Stimulated activated CD8-positive, alpha-beta memory T cell treated with anti-CD3 and anti-CD28 coated beads, Interleukin-15, amount 100 ng/mL, for 24 hours (primary cell): ENCODE results near the gene HES5.
"Not testable (repeated sequence)": the region's sequence is repeated elsewhere in the genome, so short reads cannot be mapped to it uniquely, and the experiment has no call there.

Experiments
- DNase-seq: peaks from one replicate; pipeline ENCODE4 v3.0.0-alpha.2; 2020; ENCODE audit warnings: low read depth

The HES5 gene

GRCh38 chr1:2560299-2561073 is 30.4 kb upstream of the HES5 start:
- DNase-seq: no peak

GRCh38 chr1:2559509-2560298 is 29.6 kb upstream of the HES5 start:
- no peak for DNase-seq

DNA sequence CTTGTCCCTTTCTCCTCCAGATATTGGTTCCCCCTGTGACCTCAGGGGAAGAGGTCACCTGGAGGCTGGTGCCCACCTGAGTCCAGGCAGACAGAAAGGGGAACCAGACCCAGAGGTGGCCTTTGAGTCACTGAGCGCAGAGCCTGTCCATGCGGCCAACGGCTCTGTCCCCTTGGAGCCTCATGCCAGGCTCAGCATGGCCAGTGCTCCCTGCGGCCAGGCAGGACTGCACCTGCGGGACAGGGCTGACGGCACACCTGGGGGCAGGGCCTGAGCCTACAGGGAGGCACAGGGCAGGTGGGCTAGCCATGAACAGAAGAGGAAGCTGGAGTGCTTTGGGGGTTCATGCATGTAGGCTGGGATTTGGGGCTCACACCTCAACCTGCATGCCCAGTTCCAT is 28.8 kb upstream of the HES5 start:
- no peak for DNase-seq

GRCh38 chr1:2558420-2558819 is 28.4 kb upstream of the HES5 start:
- DNase-seq: no peak

GRCh38 chr1:2557482-2558400 is 27.7 kb upstream of the HES5 start:
- no peak for DNase-seq

DNA sequence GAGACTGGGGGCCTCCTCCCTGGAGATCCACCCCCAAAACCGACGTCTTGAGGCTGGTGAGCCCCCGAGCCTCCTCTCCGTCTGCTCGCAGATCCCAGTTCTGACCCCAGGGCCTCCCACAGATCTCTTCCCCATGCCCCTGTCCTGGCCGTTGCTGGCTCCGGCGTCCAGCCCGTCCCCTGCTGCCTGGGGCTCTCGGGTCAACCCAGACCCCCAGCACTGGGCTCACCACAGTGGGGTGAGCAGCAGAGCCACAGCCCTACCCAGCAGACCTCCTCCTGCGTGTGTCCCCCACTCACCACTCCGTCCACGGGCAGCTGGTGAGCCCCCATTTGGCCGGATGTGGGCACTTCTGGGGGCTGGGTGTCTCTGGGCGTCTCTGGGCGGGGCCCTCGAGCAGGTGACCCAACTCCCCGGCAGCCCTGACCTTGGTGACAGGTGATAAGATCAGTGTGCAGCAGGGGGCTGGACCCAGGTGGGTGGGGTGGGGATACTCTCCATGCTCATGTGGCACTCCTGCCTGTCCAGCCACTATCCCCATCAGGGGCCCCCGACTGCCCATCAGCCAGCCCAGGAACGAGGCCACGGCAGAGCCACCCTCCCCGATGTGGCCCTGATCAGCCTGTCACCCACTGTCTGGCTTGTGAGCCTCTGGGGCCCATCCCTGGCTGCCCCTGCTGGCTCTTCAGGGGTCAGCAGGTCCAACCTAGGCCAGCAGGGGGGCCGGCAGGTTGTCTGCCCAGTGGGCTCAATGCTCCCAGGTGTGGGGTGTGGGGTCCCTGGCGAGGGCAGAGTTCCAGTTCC is 26.8 kb upstream of the HES5 start:
- DNase-seq: no peak

DNA sequence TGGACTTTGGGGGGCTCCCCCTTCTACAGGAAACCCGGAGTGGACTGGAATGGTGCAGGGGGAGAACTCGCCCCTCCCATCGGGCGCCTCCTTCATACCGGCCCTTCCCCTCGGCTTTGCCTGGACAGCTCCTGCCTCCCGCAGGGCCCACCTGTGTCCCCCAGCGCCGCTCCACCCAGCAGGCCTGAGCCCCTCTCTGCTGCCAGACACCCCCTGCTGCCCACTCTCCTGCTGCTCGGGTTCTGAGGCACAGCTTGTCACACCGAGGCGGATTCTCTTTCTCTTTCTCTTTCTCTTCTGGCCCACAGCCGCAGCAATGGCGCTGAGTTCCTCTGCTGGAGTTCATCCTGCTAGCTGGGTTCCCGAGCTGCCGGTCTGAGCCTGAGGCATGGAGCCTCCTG is 26.2 kb upstream of the HES5 start, which contains the start of gene TNFRSF14:
Gene TNFRSF14, plus strand, starts transcription at position 95 of the 401 bp plus-strand sequence. Its CDS starts 294 bp downstream, at position 389.
- no peak for DNase-seq

DNA sequence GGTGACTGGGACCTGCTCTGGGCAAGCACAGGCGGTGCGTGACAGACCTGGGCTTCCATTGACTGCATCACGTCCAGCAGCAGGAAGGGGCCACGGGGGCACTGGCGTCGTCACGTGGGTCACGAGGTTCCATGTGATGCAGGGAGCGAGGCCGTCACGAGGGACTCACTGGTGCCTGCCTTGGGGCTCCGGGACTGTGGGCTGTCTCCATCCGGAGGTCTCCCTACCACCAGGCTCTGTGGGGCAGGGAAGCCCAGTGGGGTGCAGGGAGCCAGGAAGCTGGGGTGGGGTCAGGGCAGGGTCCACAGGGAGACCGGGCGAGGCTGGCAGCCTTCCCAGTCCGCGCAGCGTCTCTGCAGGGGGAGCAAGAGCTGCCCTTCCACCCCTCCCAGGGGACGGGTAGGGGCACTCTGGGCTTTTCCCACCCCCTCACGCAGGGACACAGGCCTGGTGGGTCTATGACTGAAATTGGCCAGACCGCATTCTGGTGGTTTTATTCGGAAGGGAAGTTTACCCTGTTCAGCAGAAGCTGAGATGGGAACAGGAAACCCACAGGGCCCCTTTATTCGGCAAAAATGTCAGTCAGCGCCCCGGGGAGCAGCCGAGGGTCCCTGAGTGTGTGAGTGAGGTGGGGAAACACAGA is 25.7 kb upstream of the HES5 start:
- DNase-seq: peak; percentile 55

DNA sequence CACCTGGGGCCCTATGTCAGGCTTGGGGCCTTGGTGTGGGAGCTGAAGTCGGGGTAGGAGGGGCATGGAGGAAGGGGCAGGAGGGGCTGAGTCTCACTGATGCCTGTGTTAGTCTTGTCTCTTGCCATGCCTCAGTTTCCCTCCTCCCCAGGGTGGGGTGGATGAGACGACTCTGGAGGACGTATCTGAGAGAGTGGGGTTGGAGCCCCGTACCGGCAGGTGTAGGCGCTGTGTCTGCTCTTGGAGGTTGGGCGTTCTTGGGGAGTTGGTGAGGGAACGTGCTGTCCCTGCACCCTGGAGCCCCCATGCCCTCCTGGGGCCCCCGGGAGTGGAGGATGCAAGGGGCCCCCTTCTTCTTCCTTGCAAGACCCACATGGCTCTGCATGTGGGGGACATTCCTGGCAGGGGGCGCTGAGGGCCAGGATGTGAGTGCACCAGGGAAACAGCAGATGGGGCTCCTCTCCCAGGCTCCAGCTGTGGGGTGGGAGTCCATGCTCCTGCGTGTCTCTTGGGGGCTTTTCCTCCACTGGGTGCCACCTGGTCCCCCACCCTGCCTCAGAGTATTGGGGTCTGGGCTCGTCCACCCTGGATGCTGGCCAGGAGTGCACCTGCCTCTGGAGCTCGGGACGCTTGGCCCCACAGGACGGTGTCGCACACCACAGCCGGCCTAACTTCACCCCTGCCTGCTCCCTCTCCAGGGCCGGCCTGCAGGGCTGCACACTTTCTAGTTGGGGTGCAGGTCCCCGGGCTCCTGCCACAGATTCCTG is 24.7 kb upstream of the HES5 start:
- DNase-seq: no peak

- no peak for DNase-seq
Observed at GRCh38 chr1:2553871-2554620, 24.0 kb upstream of the HES5 start.

- DNase-seq: not testable (repeated sequence)
Observed at GRCh38 chr1:2553076-2553475, 23.0 kb upstream of the HES5 start.

DNA sequence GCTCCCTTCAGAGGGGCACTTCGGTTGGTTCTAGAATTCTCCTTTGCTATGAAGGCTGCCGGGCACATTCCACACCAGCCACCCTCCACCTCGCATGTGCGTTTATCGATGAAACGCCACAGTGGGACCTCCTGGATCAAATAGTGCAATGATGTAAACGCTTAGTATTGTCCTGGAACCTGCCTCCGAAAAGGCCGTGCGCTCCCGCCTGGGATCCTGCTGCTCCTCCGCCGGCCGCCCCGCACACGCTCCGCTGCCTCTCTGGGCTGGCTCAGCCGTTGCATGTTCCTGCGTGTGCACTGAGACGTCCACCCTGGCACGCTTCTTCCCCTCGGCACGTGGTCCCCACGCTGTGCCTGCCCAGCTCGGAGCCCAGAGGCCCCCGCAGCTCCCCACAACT is 22.1 kb upstream of the HES5 start:
- DNase-seq: no peak

- DNase-seq: not testable (repeated sequence)
Observed at GRCh38 chr1:2551544-2551943, 21.5 kb upstream of the HES5 start.

DNA sequence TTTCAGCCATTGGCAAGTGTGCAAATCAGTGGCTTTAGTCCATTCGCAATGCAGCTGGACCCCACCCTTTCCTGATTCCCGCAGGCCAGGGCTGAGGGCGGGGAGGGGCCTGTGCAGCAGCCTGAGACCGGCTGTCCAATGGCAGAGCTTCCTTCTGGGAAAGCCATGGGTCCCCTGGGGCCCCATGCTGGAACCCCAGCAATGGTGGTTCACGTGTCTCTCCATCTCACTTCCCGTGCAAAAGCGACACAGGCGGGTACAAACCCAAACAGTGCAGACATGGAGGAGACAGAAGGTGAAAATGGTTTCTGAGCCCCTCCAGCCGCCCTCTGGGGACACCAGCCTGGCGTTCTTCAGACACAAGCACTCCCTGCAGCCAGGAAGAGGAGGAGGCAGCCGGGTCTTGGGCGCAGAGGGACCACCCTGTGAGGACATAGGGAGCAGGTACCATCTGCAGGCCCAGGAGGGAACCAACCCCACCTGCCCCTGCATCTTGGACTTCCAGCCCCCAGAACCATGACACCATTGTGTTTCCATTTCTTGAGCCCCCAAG is 20.3 kb upstream of the HES5 start:
- not testable (repeated sequence) for DNase-seq

- DNase-seq: not testable (repeated sequence)
Observed at GRCh38 chr1:2549367-2550029, 19.4 kb upstream of the HES5 start.

DNA sequence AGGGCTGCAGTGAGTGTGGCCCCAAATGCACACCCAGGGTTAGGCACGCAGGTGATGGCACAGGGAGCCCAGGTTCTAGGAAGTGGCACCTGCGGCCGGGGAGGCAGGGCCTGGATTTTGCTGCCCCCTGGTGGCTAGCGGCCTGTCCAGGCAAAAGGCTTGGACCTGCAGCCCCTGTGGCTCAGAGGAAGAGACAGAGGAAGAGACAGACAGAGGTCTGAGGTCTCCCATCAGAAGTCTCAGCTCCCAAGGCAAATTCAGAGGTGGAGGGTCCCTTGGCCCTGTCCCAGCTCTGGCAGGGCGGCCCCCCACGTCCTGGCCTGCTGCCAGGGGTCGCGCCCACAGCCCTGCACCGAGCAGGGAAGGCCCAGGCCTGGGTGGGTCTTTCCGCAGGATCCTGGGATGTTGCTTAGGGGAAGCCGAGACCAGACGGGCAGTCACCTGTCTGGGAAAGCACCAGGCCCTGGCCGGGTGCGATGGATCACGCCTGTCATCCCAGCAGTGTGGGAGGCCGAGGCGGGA is 18.1 kb upstream of the HES5 start:
- DNase-seq: no peak

DNA sequence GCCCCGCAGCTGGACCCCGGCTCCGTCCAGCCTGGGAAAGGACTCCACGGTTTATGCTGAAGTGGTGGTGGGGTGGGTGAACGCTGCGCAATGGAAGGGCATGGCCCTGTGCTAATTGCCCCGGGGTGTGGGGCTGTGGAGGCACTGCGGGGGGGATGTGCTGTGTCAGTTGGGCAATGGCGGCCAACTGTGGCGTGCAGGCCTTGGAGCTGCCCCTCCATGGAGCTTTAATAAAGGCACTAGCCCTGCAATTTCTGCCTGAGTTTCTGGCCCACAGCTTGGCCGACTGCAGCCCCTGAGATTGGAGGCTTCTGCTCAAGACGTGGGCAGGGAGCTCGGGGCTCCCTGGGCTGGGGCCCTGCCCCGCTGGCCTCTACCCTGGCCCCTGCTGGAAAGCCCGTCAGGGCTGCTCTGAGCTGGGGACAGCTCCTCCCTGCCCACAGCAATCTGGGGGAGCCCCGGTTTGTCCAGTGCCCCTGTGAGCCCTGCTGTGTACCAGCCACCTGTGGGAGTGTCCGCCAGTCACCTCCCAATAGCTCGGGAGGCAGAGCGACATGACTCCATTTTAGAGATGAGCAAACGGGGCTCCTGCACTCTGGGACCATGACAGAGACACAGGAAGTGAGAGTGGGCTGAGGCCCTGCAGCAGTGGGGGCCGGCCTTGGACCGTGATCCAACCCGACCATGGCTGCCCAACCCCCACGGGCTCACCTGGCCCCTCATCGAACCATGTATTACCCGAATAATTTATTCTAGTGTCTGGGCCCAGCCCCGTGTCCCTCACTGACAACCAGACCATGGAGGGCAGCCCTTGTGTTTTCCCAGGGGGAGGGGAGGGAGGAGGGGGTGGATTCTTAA is 17.4 kb upstream of the HES5 start:
- no peak for DNase-seq
